ENCODE results near the gene C5orf24.
A peak's percentile ranks its signal among the peaks of the same experiment; 100 is the strongest.

Gene C5orf24

GRCh38 chr5:134845852-134846640, at the start of gene C5orf24:
Gene C5orf24 (plus strand): TSS chr5:134845968. CDS start chr5:134854901, 8,933 bp downstream.
- Histone ChIP-seq H3K27ac (peak within 1 kb of the TSS; percentile 90 to 99 (median 97)), H3K9me3 (replicated peaks in 1 of 11) (no peaks in the 10 kb centered on the region), H4K20me1 (peaks cover 12 to 42% (median 36%) of the 10 kb centered on the region in 11 experiments; a peak in 21 of 22 replicates), H3K36me3 (peaks cover 9 to 54% (median 37%) of the 10 kb centered on the region in 11 experiments; a peak in 21 of 22 replicates), H3K27me3 (no peaks in the 10 kb centered on the region), H3K4me2 (peak within 1 kb of the TSS; percentile 84 to 97 (median 91)), H3K4me3 (peak within 1 kb of the TSS; percentile 72 to 96 (median 88)), H3K9ac (peak within 1 kb of the TSS; percentile 92 to 99 (median 98)), H3K4me1 (peaks cover 28 to 50% (median 42%) of the 10 kb centered on the region in 10 experiments)
- no peak for TF ChIP-seq Cebpa-rat (IDR thresholded peaks at IDR 0.05)

GRCh38 chr5:134798468-134798867, 47.3 kb upstream of the C5orf24 start:
- Histone ChIP-seq H3K27me3 (no peaks in the 10 kb centered on the region), H3K36me3 (peaks cover 96 to 100% (median 100%) of the 10 kb centered on the region in 11 experiments), H3K27ac (no peak overlapping the region), H4K20me1 (peaks cover 0 to 12% (median 7%) of the 10 kb centered on the region in 11 experiments; a peak in 6 of 22 replicates), H3K4me1 (no peaks in the 10 kb centered on the region), H3K4me2 (no peak overlapping the region), H3K4me3 (no peak overlapping the region), H3K9me3 (replicated peaks in 1 of 11) (no peaks in the 10 kb centered on the region), H3K9ac (no peak overlapping the region)
- no peak for TF ChIP-seq Cebpa-rat (IDR thresholded peaks at IDR 0.05)

GRCh38 chr5:134803821-134804220, 41.9 kb upstream of the C5orf24 start:
- H4K20me1 ChIP-seq = peaks cover 0 to 12% (median 5%) of the 10 kb centered on the region in 11 experiments; a peak in 7 of 22 replicates

GRCh38 chr5:134813407-134813806, 32.4 kb upstream of the C5orf24 start:
- H4K20me1 ChIP-seq = peaks cover 0 to 35% (median 11%) of the 10 kb centered on the region in 11 experiments; a peak in 13 of 22 replicates
- 0 out of 20 replicates have a peak overlapping the region, but pooled peaks of 1 of the 10 experiments have one; percentile 14 for H3K4me3 ChIP-seq
- no peaks in the 10 kb centered on the region for H3K27me3 ChIP-seq
- no peaks in the 10 kb centered on the region for H3K9me3 ChIP-seq (replicated peaks in 1 of 11)
- peak overlapping the region; percentile 53 to 71 (median 68) for H3K4me2 ChIP-seq
- peaks cover 20 to 31% (median 26%) of the 10 kb centered on the region in 10 experiments for H3K4me1 ChIP-seq
- peak overlapping the region in 10 of 11 experiments; percentile 29 to 65 (median 50); a peak in 14 of 22 replicates for H3K27ac ChIP-seq
- peaks cover 88 to 97% (median 94%) of the 10 kb centered on the region in 11 experiments for H3K36me3 ChIP-seq
- no peak for TF ChIP-seq Cebpa-rat (IDR thresholded peaks at IDR 0.05)
- H3K9ac ChIP-seq = peak overlapping the region in 3 of 11 experiments; percentile 18 to 26 (median 19); a peak in 3 of 22 replicates

More at GRCh38 chr5:134803821-134804220, 41.9 kb upstream of the C5orf24 start:
- H3K4me3 ChIP-seq = no peak overlapping the region
- peaks cover 77 to 97% (median 93%) of the 10 kb centered on the region in 11 experiments for H3K36me3 ChIP-seq
- H3K27me3 ChIP-seq = no peaks in the 10 kb centered on the region
- TF ChIP-seq Cebpa-rat (IDR thresholded peaks at IDR 0.05) = no peak
- H3K4me1 ChIP-seq = peaks cover 0 to 21% (median 14%) of the 10 kb centered on the region in 10 experiments; a peak in 11 of 20 replicates
- no peak overlapping the region for H3K27ac ChIP-seq
- no peaks in the 10 kb centered on the region for H3K9me3 ChIP-seq (replicated peaks in 1 of 11)
- no peak overlapping the region for H3K9ac ChIP-seq
- no peak overlapping the region for H3K4me2 ChIP-seq

- Histone ChIP-seq H3K36me3 (peaks cover 89 to 97% (median 95%) of the 10 kb centered on the region in 11 experiments), H3K27ac (peak overlapping the region in 10 of 11 experiments; percentile 29 to 65 (median 50); a peak in 14 of 22 replicates), H3K9me3 (replicated peaks in 1 of 11) (no peaks in the 10 kb centered on the region), H3K27me3 (no peaks in the 10 kb centered on the region), H3K4me2 (peak overlapping the region; percentile 53 to 71 (median 68)), H3K9ac (peak overlapping the region in 3 of 11 experiments; percentile 18 to 26 (median 19); a peak in 2 of 22 replicates), H4K20me1 (peaks cover 0 to 35% (median 11%) of the 10 kb centered on the region in 11 experiments; a peak in 13 of 22 replicates), H3K4me3 (no peak overlapping the region), H3K4me1 (peaks cover 20 to 31% (median 26%) of the 10 kb centered on the region in 10 experiments)
- no peak for TF ChIP-seq Cebpa-rat (IDR thresholded peaks at IDR 0.05)
These were observed 31.9 kb upstream of the C5orf24 start for GRCh38 chr5:134813827-134814226.

GRCh38 chr5:134817006-134817405, 28.8 kb upstream of the C5orf24 start:
- Histone ChIP-seq H3K27ac (no peak overlapping the region), H3K9me3 (replicated peaks in 1 of 11) (no peaks in the 10 kb centered on the region), H3K4me1 (peaks cover 18 to 27% (median 25%) of the 10 kb centered on the region in 10 experiments), H4K20me1 (peaks cover 0 to 34% (median 11%) of the 10 kb centered on the region in 11 experiments; a peak in 13 of 22 replicates), H3K36me3 (peaks cover 87 to 96% (median 93%) of the 10 kb centered on the region in 11 experiments), H3K9ac (no peak overlapping the region), H3K4me2 (no peak overlapping the region), H3K4me3 (no peak overlapping the region), H3K27me3 (no peaks in the 10 kb centered on the region)
- no peak for TF ChIP-seq Cebpa-rat (IDR thresholded peaks at IDR 0.05)

- Histone ChIP-seq H3K27me3 (no peaks in the 10 kb centered on the region), H3K4me3 (no peak overlapping the region), H4K20me1 (peaks cover 0 to 23% (median 4%) of the 10 kb centered on the region in 11 experiments; a peak in 9 of 22 replicates), H3K4me2 (no peak overlapping the region), H3K36me3 (peaks cover 92 to 97% (median 95%) of the 10 kb centered on the region in 11 experiments), H3K27ac (no peak overlapping the region), H3K9me3 (replicated peaks in 1 of 11) (no peaks in the 10 kb centered on the region), H3K9ac (no peak overlapping the region), H3K4me1 (peaks cover 1 to 16% (median 8%) of the 10 kb centered on the region in 10 experiments)
- TF ChIP-seq Cebpa-rat (IDR thresholded peaks at IDR 0.05) = no peak
These were observed 27.0 kb upstream of the C5orf24 start for GRCh38 chr5:134818776-134819175.

- Histone ChIP-seq H3K9me3 (replicated peaks in 1 of 11) (no peaks in the 10 kb centered on the region), H3K9ac (no peak overlapping the region), H3K4me1 (peaks cover under 1 to 15% (median 6%) of the 10 kb centered on the region in 10 experiments; a peak in 17 of 20 replicates), H4K20me1 (peaks cover 0 to 16% (median 3%) of the 10 kb centered on the region in 11 experiments; a peak in 8 of 22 replicates), H3K27ac (no peak overlapping the region), H3K36me3 (peaks cover 96 to 100% (median 98%) of the 10 kb centered on the region in 11 experiments), H3K27me3 (no peaks in the 10 kb centered on the region), H3K4me3 (no peak overlapping the region), H3K4me2 (no peak overlapping the region)
- no peak for TF ChIP-seq Cebpa-rat (IDR thresholded peaks at IDR 0.05)
These were observed 26.3 kb upstream of the C5orf24 start for GRCh38 chr5:134819407-134819963.

Data from BLaER1 treated with 17β-estradiol and CSF1 and Interleukin-3, amounts not matched to agents 10 nM and 100 nM (cell line).